Activated T-helper 9 cell treated with anti-CD3 and anti-CD28 coated beads, Interleukin-2, amount 50 U/mL, for 16 hours (primary cell): ENCODE results near the gene IQSEC1.
"Not testable (repeated sequence)": the region's sequence is repeated elsewhere in the genome, so short reads cannot be mapped to it uniquely, and the experiment has no call there.

ENCODE experiments used
- DNase-seq: peaks from one replicate; pipeline ENCODE4 v3.0.0-alpha.2; 2020; ENCODE audit warnings: low read depth

Gene IQSEC1

GRCh38 chr3:12893247-12893646 is 180.0 kb downstream of the IQSEC1 start:
- DNase-seq, result no peak

DNA sequence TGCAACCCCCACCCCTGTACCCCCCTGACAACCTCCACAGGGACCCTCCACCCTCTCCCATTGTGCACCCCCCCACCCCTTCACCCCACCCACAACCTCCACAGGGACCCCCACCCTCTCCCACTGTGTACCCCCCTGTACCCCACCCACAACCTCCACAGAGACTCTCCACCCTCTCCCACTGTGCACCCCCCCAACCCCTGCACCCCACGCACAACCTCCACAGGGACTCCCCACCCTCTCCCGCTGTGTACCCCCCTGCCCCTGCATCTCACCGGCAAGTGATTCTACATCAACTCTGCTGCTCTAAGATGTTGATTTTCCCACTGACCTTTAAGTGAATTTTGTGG is 180.4 kb downstream of the IQSEC1 start:
- DNase-seq, result no peak

DNA sequence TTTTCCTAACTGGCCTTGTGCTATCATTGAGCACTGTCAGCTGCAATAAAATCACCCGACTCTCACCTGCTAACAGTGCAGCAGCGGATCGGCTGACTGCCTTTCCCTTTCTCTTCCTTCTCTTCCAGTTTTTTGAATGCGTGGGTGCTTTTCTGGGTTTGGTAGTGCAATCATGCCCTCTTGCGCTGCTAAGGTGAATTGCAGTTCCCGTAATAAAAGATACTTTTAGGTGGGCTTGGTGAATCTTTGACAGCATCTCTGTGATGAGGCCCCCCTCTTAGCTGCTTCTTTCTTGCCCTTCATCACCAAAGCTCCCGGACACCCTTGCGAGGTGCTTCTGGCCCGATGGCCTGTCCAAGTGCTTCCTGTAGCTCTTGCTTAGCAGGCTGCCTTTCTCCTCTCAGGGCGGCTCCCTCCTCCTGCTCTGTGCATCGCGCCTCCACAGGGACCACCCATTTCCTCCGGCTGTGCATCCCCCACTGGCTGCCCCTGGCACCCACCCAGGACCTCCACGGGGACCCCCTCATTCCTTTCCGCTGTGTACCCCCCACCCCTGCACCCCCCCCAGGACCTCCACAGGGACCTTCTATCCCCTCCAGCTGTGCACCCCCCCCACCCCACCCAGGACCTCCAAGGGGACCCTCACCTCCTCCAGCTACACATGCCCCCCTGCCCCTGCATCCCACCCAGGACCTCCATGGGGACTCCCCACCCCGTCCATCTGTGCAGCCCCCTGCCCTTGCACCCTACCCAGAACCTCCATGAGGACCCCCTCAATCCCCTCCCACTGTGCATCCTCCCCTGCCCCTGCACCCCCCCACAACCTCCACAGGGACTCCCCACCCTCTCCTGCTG is 181.0 kb downstream of the IQSEC1 start:
- DNase-seq, result no peak

DNA sequence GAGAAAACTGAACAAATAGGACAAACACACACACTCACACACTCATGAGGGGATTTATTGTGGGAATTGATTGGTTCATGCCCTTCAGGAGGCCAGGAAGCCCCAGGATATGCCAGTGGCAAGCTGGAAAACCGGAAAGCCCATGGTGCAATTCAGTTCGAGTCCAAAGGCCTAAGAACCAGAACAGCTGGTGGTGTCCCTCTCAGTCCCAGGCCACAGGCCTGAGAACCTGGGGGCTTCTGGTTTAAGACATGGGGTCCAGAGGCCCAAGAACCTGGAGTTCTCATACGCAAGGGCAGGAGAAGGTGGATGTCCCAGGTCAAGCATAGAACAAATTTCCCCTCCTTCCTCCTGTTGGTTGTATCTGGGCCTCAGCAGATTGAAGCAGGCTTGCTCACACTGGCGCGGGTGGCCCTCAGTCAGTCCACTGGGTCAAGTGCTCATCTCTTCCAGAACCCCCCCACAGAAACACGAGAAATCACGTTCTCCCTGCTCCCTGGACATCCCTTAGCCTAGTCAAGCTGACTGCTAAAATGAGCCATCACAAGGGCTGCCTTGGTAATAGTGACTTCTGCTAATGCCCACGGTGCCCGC is 181.7 kb downstream of the IQSEC1 start:
- DNase-seq, result no peak

- no peak for DNase-seq
Measured at GRCh38 chr3:12890610-12891390, 182.4 kb downstream of the IQSEC1 start.

DNA sequence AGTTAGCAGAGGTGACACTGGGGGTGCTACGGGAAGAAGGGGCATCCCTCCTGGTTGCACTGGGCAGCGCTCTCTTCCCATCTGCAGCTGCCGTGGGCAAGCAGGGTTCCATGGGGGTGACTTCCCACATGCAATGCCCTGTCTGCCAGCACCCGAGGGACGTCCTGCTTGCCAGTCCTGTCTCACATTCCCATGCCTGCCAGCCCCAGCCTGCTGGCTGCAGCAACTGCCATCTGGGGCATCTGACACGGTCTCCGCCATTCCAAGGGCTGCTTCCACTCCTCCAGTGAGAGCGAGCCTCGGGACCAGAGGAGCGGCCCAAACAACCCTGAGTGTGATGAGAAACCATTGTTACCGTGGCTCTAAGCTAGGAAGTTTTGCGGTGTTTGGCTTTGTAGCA is 186.5 kb downstream of the IQSEC1 start:
- no peak for DNase-seq

- DNase-seq, result no peak
Measured at GRCh38 chr3:12886106-12886679, 187.0 kb downstream of the IQSEC1 start.

GRCh38 chr3:12885583-12885930 is 187.7 kb downstream of the IQSEC1 start:
- no peak for DNase-seq

GRCh38 chr3:12884790-12885582 is 188.2 kb downstream of the IQSEC1 start:
- no peak for DNase-seq

- no peak for DNase-seq
Measured at GRCh38 chr3:12884186-12884680, 189.0 kb downstream of the IQSEC1 start.

- no peak for DNase-seq
Measured at GRCh38 chr3:12882336-12883310, 190.6 kb downstream of the IQSEC1 start.

GRCh38 chr3:12881858-12882257 is 191.4 kb downstream of the IQSEC1 start:
- DNase-seq, result not testable (repeated sequence)

- DNase-seq, result no peak
Measured at GRCh38 chr3:12879191-12879815, 193.9 kb downstream of the IQSEC1 start.

DNA sequence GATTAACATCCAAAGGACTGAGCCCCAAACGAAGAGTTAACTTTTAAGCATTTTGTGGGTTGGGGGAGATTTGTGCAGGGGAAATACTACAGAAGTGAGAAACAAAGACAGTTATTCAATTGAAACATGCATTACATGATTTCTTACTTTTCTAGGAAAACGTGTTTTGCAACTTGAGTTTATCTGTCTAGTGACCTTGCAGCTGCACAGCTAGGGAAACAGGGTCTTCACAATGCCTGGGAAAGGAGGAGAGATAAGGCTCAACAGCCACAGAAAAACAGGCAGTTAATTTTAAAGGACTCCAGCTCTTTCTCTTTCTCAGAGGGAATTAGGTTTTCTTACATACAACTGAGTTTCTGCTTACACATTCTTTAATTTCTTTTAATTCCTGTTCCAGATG is 194.5 kb downstream of the IQSEC1 start:
- DNase-seq, result not testable (repeated sequence)

- DNase-seq, result no peak
Measured at GRCh38 chr3:12878141-12878574, 195.1 kb downstream of the IQSEC1 start.

DNA sequence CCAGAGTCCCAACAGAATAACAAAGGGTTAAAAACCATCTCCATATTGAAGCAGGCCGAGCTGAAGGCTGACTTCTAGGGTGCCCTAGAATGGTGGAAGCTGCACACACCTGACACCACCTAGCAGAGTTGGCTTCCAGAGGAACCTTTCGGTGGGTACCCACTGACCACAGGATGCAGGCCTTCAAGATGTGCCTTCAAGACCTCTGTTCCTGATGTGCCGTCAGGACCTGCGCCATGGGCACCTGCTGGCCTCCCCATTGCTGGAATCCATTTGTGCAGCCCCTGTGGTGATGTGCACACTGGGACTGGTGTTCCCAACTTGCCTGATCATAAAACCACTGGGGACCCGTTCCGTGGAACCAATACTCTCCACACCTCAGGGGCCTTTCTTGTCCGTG is 196.2 kb downstream of the IQSEC1 start:
- no peak for DNase-seq

GRCh38 chr3:12875857-12876836 is 197.1 kb downstream of the IQSEC1 start:
- no peak for DNase-seq

DNA sequence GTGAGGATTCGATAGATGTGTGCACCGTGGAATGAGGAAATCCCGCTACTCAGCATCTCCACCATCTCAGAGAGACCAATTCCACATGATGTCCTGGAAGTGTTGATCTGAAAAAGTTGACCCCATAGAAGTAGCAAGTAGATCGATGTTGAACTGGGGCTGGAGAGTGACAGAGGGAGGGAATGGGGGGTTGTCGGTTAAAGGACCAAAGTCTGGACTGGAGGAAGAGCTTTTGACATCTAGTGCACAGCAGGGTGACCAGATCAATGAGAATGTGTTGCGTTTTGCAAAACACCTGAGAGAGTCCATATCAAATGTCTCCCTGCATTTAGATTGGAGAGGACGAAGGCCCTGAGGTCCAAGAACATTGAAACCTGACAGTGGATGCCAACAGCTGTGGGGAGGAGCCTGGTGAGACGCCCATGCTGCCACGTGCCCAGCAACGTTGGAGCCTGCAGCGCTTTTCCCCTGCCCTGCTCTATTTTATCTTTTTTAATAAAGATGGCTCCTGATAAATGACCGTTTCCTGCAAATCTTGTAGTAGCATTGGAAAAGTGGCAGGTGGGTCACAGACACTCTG is 201.7 kb downstream of the IQSEC1 start:
- DNase-seq, result no peak
